HG02571 (cell line): ENCODE data around the gene STX2.

Source experiments
- ATAC-seq: cut with Tn5 transposase; IDR thresholded peaks from one replicate; pipeline ENCODE4 v1.9.1; 2021; ENCODE audit warnings: mild to moderate bottlenecking, moderate library complexity; ENCODE audit not compliant: unreplicated experiment

The STX2 gene

GRCh38 chr12:130831876-130832405 lies 7.1 kb downstream of the STX2 start:
- ATAC-seq = no peak

- ATAC-seq = no peak
Measured at GRCh38 chr12:130831246-130831645, 7.8 kb downstream of the STX2 start.

GRCh38 chr12:130830246-130830551 lies 8.9 kb downstream of the STX2 start:
- ATAC-seq = no peak

GRCh38 chr12:130829391-130830245 lies 9.4 kb downstream of the STX2 start:
- ATAC-seq = no peak

GRCh38 chr12:130828895-130829294 lies 10.2 kb downstream of the STX2 start:
- ATAC-seq = no peak

GRCh38 chr12:130827432-130827831 lies 11.6 kb downstream of the STX2 start:
- no peak for ATAC-seq

GRCh38 chr12:130826151-130826801 lies 12.8 kb downstream of the STX2 start:
- no peak for ATAC-seq

- no peak for ATAC-seq
Measured at GRCh38 chr12:130825771-130826150, 13.3 kb downstream of the STX2 start.

- ATAC-seq = no peak
Measured at GRCh38 chr12:130819681-130820080, 19.4 kb downstream of the STX2 start.

- ATAC-seq = peak; percentile 81
Measured at GRCh38 chr12:130818635-130819576, 20.1 kb downstream of the STX2 start.

GRCh38 chr12:130818272-130818634 lies 20.8 kb downstream of the STX2 start:
- ATAC-seq = no peak

- ATAC-seq = no peak
Measured at GRCh38 chr12:130817804-130818203, 21.2 kb downstream of the STX2 start.

- ATAC-seq = no peak
Measured at GRCh38 chr12:130816097-130816496, 23.0 kb downstream of the STX2 start.

- ATAC-seq = no peak
Measured at GRCh38 chr12:130815028-130815741, 23.9 kb downstream of the STX2 start.

- peak; percentile 42 for ATAC-seq
Measured at GRCh38 chr12:130813949-130814348, 25.1 kb downstream of the STX2 start.

GRCh38 chr12:130813436-130813835 lies 25.6 kb downstream of the STX2 start:
- no peak for ATAC-seq

GRCh38 chr12:130809791-130810190 lies 29.3 kb downstream of the STX2 start:
- ATAC-seq = no peak

GRCh38 chr12:130807309-130807708 lies 31.7 kb downstream of the STX2 start:
- no peak for ATAC-seq

GRCh38 chr12:130806574-130806973 lies 32.5 kb downstream of the STX2 start:
- no peak for ATAC-seq

GRCh38 chr12:130805635-130806034 lies 33.4 kb downstream of the STX2 start:
- ATAC-seq = no peak

GRCh38 chr12:130804216-130804615 lies 34.8 kb downstream of the STX2 start:
- ATAC-seq = no peak
